Measurements from ENCODE around the gene FOXK1.

The FOXK1 gene

DNA sequence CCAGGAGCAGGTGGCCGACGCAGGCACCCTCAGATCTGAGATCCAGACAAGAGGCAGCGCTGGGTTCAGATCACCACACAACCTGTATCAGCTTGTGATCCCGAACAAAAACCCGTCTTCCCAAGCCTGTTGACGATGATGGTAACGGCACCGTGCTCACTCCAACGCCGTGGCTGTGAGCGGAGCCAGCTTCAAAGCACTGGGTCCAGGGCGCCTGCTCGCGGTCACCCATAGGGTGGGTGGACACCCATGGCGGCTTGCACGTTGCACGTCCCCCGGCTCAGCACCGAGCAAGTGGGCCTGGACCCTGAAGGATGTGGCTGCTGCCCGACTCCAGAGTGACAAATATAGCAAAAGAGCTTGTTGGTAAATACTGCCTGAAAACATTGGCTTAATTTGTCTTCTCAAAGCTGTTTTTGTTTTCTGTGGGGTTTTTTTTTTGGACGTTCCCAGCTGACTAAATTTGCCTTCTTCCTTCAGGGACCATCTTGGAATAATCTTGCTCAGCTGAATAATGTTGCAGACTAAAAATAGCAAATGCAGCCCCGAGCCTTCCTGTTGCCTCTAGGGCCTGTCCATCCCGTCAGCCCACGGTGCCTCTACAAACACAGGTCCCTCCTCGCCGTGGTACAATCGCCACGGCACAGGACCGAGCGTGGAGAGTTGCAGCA is 41.0 kb downstream of the FOXK1 start:
- CTCF ChIA-PET, result no interaction called here
- POLR2A ChIA-PET, result interaction anchor here (1.0 kb wide), 1 partner anchor 10 kb away, joined by 3 read pairs; no protein-coding TSS in a partner anchor
- DNase-seq (ENCODE audit: extremely low spot score), result no peak
- TF ChIP-seq FOXK2 (IDR thresholded peaks at IDR 0.05), result no peak
- TF ChIP-seq, protein P1, sequence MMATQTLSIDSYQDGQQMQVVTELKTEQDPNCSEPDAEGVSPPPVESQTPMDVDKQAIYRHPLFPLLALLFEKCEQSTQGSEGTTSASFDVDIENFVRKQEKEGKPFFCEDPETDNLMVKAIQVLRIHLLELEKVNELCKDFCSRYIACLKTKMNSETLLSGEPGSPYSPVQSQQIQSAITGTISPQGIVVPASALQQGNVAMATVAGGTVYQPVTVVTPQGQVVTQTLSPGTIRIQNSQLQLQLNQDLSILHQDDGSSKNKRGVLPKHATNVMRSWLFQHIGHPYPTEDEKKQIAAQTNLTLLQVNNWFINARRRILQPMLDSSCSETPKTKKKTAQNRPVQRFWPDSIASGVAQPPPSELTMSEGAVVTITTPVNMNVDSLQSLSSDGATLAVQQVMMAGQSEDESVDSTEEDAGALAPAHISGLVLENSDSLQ (IDR thresholded peaks at IDR 0.05), result no peak
- no peak for TF ChIP-seq CTBP1 (IDR thresholded peaks at IDR 0.05; ENCODE audit: borderline replicate concordance)
- TF ChIP-seq LEF1 (IDR thresholded peaks at IDR 0.05; ENCODE audit: borderline replicate concordance), result no peak
- TF ChIP-seq HDGF (IDR thresholded peaks at IDR 0.05; ENCODE audit: borderline replicate concordance), result no peak
- no peak for TF ChIP-seq SUZ12 (IDR thresholded peaks at IDR 0.05)
- no peak for TF ChIP-seq BHLHE40 (IDR thresholded peaks at IDR 0.05; ENCODE audit: borderline replicate concordance)
- TF ChIP-seq SP1 (IDR thresholded peaks at IDR 0.05), result no peak
- TF ChIP-seq TARDBP (IDR thresholded peaks at IDR 0.05), result no peak
- no peak for TF ChIP-seq NFRKB (IDR thresholded peaks at IDR 0.05)
- no peak for TF ChIP-seq FOXA1 (IDR thresholded peaks at IDR 0.05)
- no peak for TF ChIP-seq L3MBTL2 (conservative IDR thresholded peaks at IDR 0.05)
- no peak for TF ChIP-seq ZNF384 (IDR thresholded peaks at IDR 0.05)
- no peak for TF ChIP-seq ARNT (IDR thresholded peaks at IDR 0.05)
- no peak for TF ChIP-seq ELF4 (IDR thresholded peaks at IDR 0.05)
- no peak for TF ChIP-seq FOXM1 (IDR thresholded peaks at IDR 0.05; ENCODE audit: borderline replicate concordance)

DNA sequence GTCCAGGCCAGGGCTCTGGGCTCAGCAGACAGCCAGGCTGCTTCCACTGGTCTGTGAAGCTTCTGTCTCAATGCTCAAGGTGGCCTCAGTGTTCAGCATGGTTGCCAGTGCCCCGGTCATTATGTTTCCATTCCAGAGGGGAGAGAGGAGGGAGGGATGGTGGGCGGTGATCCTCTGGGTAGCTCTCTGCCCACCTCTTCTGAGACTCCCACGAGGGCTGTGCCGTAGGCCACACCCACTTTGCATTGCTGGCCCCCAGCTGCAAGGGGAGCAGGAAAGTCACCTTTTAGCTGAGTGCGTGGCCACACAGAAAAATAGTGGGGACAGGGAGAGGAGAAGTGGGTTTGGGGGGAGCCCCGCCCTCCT is 42.5 kb downstream of the FOXK1 start:
- CTCF ChIA-PET, result interaction anchor here (0.6 kb wide), 1 partner anchor 450 kb away, joined by 3 read pairs; no protein-coding TSS in a partner anchor
- no peak for DNase-seq (ENCODE audit: extremely low spot score)
- no peak for TF ChIP-seq CTBP1 (IDR thresholded peaks at IDR 0.05; ENCODE audit: borderline replicate concordance)
- POLR2A ChIA-PET, result interaction anchor here (2.0 kb wide), 1 partner anchor 11 kb away, joined by 5 read pairs; no protein-coding TSS in a partner anchor

DNA sequence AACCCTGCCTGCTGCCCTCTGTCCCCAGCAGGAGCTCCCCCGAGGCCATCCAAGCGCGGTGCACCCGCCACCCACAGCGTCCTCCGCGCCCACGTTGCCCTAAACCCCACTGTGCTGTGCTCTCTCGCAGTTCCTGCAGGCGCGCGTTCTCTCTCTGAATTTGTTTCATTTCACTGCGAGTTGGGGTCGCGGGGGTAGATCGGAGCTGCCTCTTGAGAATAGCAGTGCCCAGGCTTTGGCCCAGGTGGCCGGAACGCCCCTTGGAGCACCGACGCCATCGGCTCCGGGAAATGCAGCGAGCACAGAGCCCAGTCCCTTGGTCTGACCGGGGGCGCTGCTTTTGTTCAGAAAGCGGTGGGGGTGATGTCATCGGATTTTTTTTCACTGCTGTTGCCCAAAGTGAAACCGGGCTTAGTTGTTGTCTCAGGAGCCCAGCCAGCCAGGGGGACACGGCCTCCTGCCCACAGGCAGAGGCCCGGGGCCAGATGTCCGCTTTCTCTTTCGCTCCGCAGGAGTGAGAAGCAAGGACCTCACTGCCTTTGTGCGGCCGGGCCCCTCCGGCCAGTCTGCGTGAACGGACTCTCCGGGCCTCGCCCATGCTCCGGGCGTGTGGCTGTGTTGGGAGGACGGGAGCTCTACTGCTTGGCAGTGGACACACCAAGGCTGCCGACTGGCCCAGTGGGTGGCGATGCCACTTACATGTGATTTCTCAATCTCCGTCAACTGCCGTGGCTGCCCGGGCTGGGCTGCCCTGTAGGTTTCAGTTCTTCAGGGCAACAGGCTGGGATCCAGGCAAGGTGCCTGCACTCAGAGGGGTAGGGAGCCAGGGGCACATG is 43.1 kb downstream of the FOXK1 start:
- CTCF ChIA-PET, result no interaction called here
- POLR2A ChIA-PET, result interaction anchor here (2.0 kb wide), 1 partner anchor 10 kb away, joined by 5 read pairs; no protein-coding TSS in a partner anchor
- TF ChIP-seq ELF4 (IDR thresholded peaks at IDR 0.05) (no peak), NFRKB (IDR thresholded peaks at IDR 0.05) (no peak), TARDBP (IDR thresholded peaks at IDR 0.05) (no peak), LEF1 (IDR thresholded peaks at IDR 0.05; ENCODE audit: borderline replicate concordance) (no peak), L3MBTL2 (conservative IDR thresholded peaks at IDR 0.05) (no peak), ARNT (IDR thresholded peaks at IDR 0.05) (no peak), FOXM1 (IDR thresholded peaks at IDR 0.05; ENCODE audit: borderline replicate concordance) (no peak), HDGF (IDR thresholded peaks at IDR 0.05; ENCODE audit: borderline replicate concordance) (no peak), FOXA1 (IDR thresholded peaks at IDR 0.05) (no peak), SUZ12 (IDR thresholded peaks at IDR 0.05) (no peak), ZNF384 (IDR thresholded peaks at IDR 0.05) (no peak), CTBP1 (IDR thresholded peaks at IDR 0.05; ENCODE audit: borderline replicate concordance) (no peak), BHLHE40 (IDR thresholded peaks at IDR 0.05; ENCODE audit: borderline replicate concordance) (no peak), FOXK2 (IDR thresholded peaks at IDR 0.05) (no peak), SP1 (IDR thresholded peaks at IDR 0.05) (no peak)
- TF ChIP-seq, protein P1 (IDR thresholded peaks at IDR 0.05), result no peak
- no peak for DNase-seq (ENCODE audit: extremely low spot score)

DNA sequence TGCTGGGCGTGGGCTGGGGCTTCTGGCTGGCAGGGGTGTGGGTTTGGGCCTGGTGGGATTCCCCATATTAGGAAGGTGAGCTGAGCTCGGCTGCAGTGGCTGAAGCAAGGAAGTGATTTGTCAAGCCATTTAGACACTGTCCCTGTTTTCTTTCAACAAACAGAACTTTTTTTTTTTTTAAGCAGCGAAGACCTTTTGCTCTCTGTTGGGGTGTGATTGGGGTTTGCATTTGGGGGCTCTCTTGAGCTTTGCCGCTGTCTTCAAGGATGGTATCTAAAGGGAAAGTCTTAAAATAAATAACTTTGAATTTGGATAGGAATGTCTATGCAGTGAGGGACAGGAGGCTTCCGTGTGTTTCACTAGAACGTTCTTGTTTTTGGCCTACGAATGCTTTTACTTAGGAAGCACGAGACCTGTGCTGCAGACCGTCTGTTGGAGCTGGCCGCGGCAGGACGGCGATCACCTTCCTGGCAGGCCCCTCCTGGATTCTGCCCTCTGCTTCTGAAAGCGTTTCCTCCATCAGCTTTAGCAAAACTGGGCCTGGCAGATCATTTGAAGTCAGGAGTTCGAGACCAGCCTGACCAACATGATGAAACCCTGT is 43.9 kb downstream of the FOXK1 start:
- ChIA-PET POLR2A (interaction anchor here (2.0 kb wide), 1 partner anchor 9 kb away, joined by 5 read pairs; no protein-coding TSS in a partner anchor), CTCF (interaction anchor here (0.5 kb wide), 1 partner anchor 515 kb away, joined by 4 read pairs; no protein-coding TSS in a partner anchor)
- no peak for TF ChIP-seq ARNT (IDR thresholded peaks at IDR 0.05)
- TF ChIP-seq FOXA1 (IDR thresholded peaks at IDR 0.05), result no peak
- TF ChIP-seq, protein P1 (IDR thresholded peaks at IDR 0.05), result no peak
- TF ChIP-seq SUZ12 (IDR thresholded peaks at IDR 0.05), result no peak
- TF ChIP-seq BHLHE40 (IDR thresholded peaks at IDR 0.05; ENCODE audit: borderline replicate concordance), result no peak
- TF ChIP-seq NFRKB (IDR thresholded peaks at IDR 0.05), result no peak
- no peak for TF ChIP-seq ELF4 (IDR thresholded peaks at IDR 0.05)
- no peak for TF ChIP-seq FOXM1 (IDR thresholded peaks at IDR 0.05; ENCODE audit: borderline replicate concordance)
- no peak for TF ChIP-seq ZNF384 (IDR thresholded peaks at IDR 0.05)
- no peak for TF ChIP-seq SP1 (IDR thresholded peaks at IDR 0.05)
- TF ChIP-seq HDGF (IDR thresholded peaks at IDR 0.05; ENCODE audit: borderline replicate concordance), result no peak
- no peak for TF ChIP-seq L3MBTL2 (conservative IDR thresholded peaks at IDR 0.05)
- no peak for TF ChIP-seq LEF1 (IDR thresholded peaks at IDR 0.05; ENCODE audit: borderline replicate concordance)
- no peak for TF ChIP-seq CTBP1 (IDR thresholded peaks at IDR 0.05; ENCODE audit: borderline replicate concordance)
- no peak for TF ChIP-seq FOXK2 (IDR thresholded peaks at IDR 0.05)
- no peak for DNase-seq (ENCODE audit: extremely low spot score)

DNA sequence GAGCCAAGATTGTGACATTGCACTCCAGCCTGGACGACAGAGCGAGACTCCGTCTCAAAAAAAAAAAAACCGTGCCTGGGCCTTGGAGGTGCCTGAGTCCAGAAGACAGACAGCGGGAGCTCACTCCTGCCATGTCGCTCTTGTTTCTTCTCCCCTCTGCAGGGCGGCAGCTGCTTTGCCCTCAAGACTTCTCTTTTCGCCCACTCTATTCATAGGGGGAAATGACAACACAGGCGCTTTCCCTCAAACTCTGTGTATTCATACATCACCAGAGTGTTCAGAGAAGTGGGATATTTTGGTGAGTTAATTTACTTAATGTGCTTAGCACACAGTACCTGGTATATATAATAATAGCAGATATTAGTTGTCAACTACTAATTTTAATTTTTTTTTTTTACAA is 44.5 kb downstream of the FOXK1 start:
- DNase-seq (ENCODE audit: extremely low spot score), result no peak
- TF ChIP-seq TARDBP (IDR thresholded peaks at IDR 0.05) (no peak), ZNF384 (IDR thresholded peaks at IDR 0.05) (no peak), LEF1 (IDR thresholded peaks at IDR 0.05; ENCODE audit: borderline replicate concordance) (no peak), L3MBTL2 (conservative IDR thresholded peaks at IDR 0.05) (no peak), SUZ12 (IDR thresholded peaks at IDR 0.05) (no peak), FOXM1 (IDR thresholded peaks at IDR 0.05; ENCODE audit: borderline replicate concordance) (no peak), SP1 (IDR thresholded peaks at IDR 0.05) (no peak), BHLHE40 (IDR thresholded peaks at IDR 0.05; ENCODE audit: borderline replicate concordance) (no peak), FOXK2 (IDR thresholded peaks at IDR 0.05) (no peak), NFRKB (IDR thresholded peaks at IDR 0.05) (no peak), ARNT (IDR thresholded peaks at IDR 0.05) (no peak), HDGF (IDR thresholded peaks at IDR 0.05; ENCODE audit: borderline replicate concordance) (no peak), ELF4 (IDR thresholded peaks at IDR 0.05) (no peak), CTBP1 (IDR thresholded peaks at IDR 0.05; ENCODE audit: borderline replicate concordance) (no peak), FOXA1 (IDR thresholded peaks at IDR 0.05) (no peak)
- TF ChIP-seq, protein P1 (IDR thresholded peaks at IDR 0.05), result no peak
- ChIA-PET CTCF (interaction anchor here (0.5 kb wide), 1 partner anchor 515 kb away, joined by 4 read pairs; no protein-coding TSS in a partner anchor), POLR2A (no interaction called here)

Data from HEK293T (cell line).